GM12872 (cell line): ENCODE results near the gene ATP13A4.
A peak's percentile ranks its signal among the peaks of the same experiment; 100 is the strongest.

ENCODE experiments used
- CTCF ChIP-seq: IDR thresholded peaks from 3 replicates; pipeline ENCODE4 v1.5.1; 2011; ENCODE audit warnings: low read depth, mild to moderate bottlenecking, low read length, moderate library complexity; ENCODE audit not compliant: insufficient read depth

The ATP13A4 gene

GRCh38 chr3:193465992-193466608, 88.6 kb downstream of the ATP13A4 start:
- no peak for TF ChIP-seq CTCF

- TF ChIP-seq CTCF = no peak
These were observed 89.8 kb downstream of the ATP13A4 start for GRCh38 chr3:193464889-193465288.

- no peak for TF ChIP-seq CTCF
These were observed 97.2 kb downstream of the ATP13A4 start for GRCh38 chr3:193457526-193457925.

- 0 out of 3 replicates have a peak, but pooled peaks have one; percentile 16 for TF ChIP-seq CTCF
These were observed 102.4 kb downstream of the ATP13A4 start for GRCh38 chr3:193452338-193452737.

GRCh38 chr3:193451902-193452301, 102.8 kb downstream of the ATP13A4 start:
- TF ChIP-seq CTCF = no peak

GRCh38 chr3:193446965-193447602, 107.6 kb downstream of the ATP13A4 start:
- TF ChIP-seq CTCF = no peak

GRCh38 chr3:193439423-193439822, 115.3 kb downstream of the ATP13A4 start:
- no peak for TF ChIP-seq CTCF
